Ishikawa (cell line): ENCODE data around the gene ADPGK.

ENCODE experiments used
- CEBPB ChIP-seq: IDR thresholded peaks from 2 replicates; pipeline ENCODE4 v1.6.1; 2012
- CREB1 ChIP-seq: IDR thresholded peaks from 2 replicates; pipeline ENCODE4 v1.6.1; 2012; ENCODE audit warnings: low read depth
- REST ChIP-seq: IDR thresholded peaks from 2 replicates; pipeline ENCODE4 v1.6.1; 2012; ENCODE audit warnings: low read depth, mild to moderate bottlenecking
- TEAD4 ChIP-seq: IDR thresholded peaks from 2 replicates; pipeline ENCODE4 v1.6.1; 2012

DNA sequence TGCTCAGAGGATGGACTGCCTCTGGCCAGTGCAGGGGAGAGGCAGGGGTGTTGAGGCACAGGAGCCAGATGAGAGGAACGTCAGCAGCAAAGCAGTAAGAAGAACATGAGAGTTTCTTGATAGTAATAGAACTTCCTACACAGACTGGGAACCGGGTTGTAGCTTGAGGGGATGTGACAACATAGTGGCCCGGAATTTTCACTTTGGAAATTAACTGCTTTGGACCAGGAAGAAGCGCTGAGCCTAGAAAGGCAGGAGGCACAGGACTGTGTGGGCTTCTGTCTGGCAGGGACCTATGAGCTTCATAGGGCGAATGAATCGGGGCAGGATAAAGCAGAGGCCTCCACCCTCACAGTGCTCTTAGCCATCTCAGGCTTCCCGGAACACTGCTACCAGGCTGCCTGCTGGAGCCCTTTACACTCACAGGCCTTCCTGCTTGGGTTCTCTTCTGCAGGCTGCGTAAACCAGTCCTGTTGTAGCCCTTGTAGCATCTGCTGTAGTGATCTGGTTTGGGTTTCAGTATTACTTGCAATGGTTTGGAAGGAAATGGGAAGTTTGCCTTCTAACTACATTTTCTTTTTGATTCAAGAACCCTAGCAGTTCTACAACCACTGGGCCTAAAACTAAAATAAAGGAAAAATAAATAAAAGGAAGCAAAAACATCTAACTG, 3.3 kb upstream of the ADPGK start:
- TF ChIP-seq TEAD4 (no peak), REST (no peak), CREB1 (no peak), CEBPB (no peak)
